HepG2 (cell line): Measurements from ENCODE around the gene GPC4.
"Not testable (repeated sequence)": the region's sequence is repeated elsewhere in the genome, so short reads cannot be mapped to it uniquely, and the experiment has no call there.

Experiments used
- ATF3 ChIP-seq: sonication (generic); formaldehyde crosslinking; IDR thresholded peaks from 2 replicates; pipeline ENCODE4 v1.4.0; 2020; ENCODE audit warnings: missing genetic modification reagents
- CEBPB ChIP-seq: IDR thresholded peaks from 2 replicates; pipeline ENCODE4 v1.6.1; 2011; ENCODE audit warnings: low read depth, low read length, improper control_type of control experiment, borderline replicate concordance
- JUN ChIP-seq: sonication (generic); formaldehyde crosslinking; IDR thresholded peaks from 2 replicates; pipeline ENCODE4 v1.4.0; 2020; ENCODE audit warnings: mild to moderate bottlenecking, missing genetic modification reagents
- NFE2L1 ChIP-seq: sonication (generic); formaldehyde crosslinking; IDR thresholded peaks from 2 replicates; pipeline ENCODE4 v1.4.0; 2020; ENCODE audit warnings: missing genetic modification reagents, mild to moderate bottlenecking, borderline replicate concordance
- ZBTB1 ChIP-seq: sonication (generic); formaldehyde crosslinking; IDR thresholded peaks from 2 replicates; pipeline ENCODE4 v1.4.0; 2020; ENCODE audit warnings: missing genetic modification reagents, borderline replicate concordance
- ZNF670 ChIP-seq: sonication (generic); formaldehyde crosslinking; IDR thresholded peaks from 2 replicates; pipeline ENCODE4 v1.8.0; 2022; ENCODE audit warnings: mild to moderate bottlenecking, missing genetic modification reagents, borderline replicate concordance

GRCh38 chrX:133322269-133322668 lies 93.0 kb downstream of the GPC4 start:
- not testable (repeated sequence) for TF ChIP-seq ZBTB1 (CRISPR knock-in tag); CEBPB; ATF3 (CRISPR knock-in tag); ZNF670 (CRISPR knock-in tag); JUN (CRISPR knock-in tag); NFE2L1 (CRISPR knock-in tag)
